Measurements from ENCODE around the gene CASZ1.

DNA sequence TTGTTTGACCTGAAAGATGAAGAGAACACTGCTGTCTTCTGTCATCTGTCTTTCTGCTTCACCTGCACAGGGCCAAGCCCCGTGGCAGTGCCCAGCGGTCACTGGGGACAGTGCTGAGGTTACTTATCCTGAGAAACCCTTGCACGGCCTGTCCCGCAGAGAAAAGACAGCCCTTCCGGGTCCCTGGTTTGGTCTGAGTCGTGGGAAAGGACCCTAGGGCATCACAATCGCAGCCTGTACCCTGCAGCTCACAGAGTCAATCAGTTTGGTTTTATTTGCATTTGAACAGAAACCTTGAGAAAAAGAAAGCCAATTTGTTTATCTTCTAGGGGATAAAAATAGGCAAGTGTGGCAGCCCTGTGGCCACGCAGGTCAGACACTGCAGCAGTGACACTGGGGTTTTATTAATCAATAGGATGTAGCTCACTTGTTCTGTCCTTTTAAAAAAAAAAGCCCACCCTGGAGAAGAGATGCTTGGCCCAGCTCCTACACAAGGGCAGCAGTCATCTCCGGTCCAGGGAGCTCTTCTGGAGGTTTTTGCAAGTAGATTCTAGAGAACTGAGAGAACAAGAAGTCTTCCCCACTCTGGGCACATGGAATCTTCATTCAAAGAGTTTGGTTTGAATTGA lies 201.7 kb downstream of the CASZ1 start:
- TF ChIP-seq, protein P1, sequence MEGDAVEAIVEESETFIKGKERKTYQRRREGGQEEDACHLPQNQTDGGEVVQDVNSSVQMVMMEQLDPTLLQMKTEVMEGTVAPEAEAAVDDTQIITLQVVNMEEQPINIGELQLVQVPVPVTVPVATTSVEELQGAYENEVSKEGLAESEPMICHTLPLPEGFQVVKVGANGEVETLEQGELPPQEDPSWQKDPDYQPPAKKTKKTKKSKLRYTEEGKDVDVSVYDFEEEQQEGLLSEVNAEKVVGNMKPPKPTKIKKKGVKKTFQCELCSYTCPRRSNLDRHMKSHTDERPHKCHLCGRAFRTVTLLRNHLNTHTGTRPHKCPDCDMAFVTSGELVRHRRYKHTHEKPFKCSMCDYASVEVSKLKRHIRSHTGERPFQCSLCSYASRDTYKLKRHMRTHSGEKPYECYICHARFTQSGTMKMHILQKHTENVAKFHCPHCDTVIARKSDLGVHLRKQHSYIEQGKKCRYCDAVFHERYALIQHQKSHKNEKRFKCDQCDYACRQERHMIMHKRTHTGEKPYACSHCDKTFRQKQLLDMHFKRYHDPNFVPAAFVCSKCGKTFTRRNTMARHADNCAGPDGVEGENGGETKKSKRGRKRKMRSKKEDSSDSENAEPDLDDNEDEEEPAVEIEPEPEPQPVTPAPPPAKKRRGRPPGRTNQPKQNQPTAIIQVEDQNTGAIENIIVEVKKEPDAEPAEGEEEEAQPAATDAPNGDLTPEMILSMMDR (IDR thresholded peaks at IDR 0.05; ENCODE audit: insufficient read depth, low read length, poor library complexity, severe bottlenecking), result no peak
- TF ChIP-seq EZH2phosphoT487 (conservative IDR thresholded peaks at IDR 0.05; ENCODE audit: low read length), result no peak
